ENCODE measurements around the gene UBR2.

UBR2 gene

DNA sequence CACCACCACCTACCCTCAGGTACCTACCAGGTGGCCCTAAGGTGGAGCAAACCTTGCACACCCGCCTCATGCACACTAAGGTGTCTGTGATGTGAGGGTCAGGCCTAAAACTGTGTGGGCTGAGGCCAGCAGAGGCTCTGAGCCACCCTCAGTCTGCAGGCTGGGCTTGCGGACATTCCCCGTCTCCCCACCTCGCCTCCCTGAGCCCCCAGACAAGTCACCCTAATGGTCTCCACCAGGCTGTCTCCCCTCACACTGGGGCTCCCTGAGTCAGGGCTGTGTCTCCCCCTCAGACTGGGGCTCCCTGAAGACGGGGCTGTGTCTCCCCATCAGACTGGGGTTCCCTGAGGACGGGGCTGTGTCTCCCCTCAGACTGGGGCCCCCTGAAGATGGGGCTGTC lies 146.0 kb downstream of the UBR2 start:
- H3K4me3 ChIP-seq (ENCODE audit: low read depth, low read length): no peak overlapping the region
- TF ChIP-seq, protein P1, sequence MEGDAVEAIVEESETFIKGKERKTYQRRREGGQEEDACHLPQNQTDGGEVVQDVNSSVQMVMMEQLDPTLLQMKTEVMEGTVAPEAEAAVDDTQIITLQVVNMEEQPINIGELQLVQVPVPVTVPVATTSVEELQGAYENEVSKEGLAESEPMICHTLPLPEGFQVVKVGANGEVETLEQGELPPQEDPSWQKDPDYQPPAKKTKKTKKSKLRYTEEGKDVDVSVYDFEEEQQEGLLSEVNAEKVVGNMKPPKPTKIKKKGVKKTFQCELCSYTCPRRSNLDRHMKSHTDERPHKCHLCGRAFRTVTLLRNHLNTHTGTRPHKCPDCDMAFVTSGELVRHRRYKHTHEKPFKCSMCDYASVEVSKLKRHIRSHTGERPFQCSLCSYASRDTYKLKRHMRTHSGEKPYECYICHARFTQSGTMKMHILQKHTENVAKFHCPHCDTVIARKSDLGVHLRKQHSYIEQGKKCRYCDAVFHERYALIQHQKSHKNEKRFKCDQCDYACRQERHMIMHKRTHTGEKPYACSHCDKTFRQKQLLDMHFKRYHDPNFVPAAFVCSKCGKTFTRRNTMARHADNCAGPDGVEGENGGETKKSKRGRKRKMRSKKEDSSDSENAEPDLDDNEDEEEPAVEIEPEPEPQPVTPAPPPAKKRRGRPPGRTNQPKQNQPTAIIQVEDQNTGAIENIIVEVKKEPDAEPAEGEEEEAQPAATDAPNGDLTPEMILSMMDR (conservative IDR thresholded peaks at IDR 0.05; ENCODE audit: low read depth, low read length): no peak
- DNase-seq (ENCODE audit: low read depth): no peak

DNA sequence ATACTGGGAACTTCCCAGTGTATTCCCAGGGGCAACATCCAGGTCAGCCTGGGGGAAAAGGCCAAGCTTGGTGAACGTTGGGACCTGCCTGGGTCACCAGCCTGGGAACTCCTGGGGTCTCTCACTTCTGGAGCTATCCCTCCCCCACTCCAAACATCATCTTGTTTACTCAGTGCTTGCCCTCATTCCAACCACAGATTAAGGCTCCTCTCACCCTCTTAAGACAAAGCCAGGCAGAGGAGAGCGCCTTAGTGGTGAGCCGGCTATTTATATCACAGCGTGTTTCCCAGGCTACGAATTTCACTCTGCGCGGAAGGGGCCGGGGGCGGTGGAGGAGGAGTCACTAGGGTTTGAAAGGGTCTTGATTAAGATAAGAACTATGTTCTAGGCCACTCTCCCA lies 146.5 kb downstream of the UBR2 start:
- TF ChIP-seq, protein P1 (conservative IDR thresholded peaks at IDR 0.05; ENCODE audit: low read depth, low read length): no peak
- no peak overlapping the region for H3K4me3 ChIP-seq (ENCODE audit: low read depth, low read length)
- peak; percentile 85 for DNase-seq (ENCODE audit: low read depth)

DNA sequence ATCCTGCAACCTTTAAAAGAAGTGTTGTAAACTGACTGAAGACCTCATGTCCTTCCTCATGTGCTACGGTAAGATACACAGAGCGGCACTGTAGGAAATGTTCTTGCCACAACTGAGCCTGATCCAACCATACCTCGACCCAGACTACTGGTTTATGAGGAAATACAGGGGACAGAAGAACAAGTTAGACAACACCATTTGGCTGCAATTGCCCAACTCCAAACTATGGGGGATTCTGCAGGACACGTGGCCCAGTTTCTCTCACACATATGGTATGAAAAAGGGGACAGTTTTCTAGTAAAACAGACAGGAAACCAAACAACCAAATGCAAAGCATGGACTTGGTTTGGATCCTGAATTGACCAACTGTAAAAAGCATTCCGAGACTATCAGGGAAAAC lies 148.1 kb downstream of the UBR2 start:
- TF ChIP-seq, protein P1 (conservative IDR thresholded peaks at IDR 0.05; ENCODE audit: low read depth, low read length): no peak
- H3K4me3 ChIP-seq (ENCODE audit: low read depth, low read length): no peak overlapping the region
- DNase-seq (ENCODE audit: low read depth): no peak

DNA sequence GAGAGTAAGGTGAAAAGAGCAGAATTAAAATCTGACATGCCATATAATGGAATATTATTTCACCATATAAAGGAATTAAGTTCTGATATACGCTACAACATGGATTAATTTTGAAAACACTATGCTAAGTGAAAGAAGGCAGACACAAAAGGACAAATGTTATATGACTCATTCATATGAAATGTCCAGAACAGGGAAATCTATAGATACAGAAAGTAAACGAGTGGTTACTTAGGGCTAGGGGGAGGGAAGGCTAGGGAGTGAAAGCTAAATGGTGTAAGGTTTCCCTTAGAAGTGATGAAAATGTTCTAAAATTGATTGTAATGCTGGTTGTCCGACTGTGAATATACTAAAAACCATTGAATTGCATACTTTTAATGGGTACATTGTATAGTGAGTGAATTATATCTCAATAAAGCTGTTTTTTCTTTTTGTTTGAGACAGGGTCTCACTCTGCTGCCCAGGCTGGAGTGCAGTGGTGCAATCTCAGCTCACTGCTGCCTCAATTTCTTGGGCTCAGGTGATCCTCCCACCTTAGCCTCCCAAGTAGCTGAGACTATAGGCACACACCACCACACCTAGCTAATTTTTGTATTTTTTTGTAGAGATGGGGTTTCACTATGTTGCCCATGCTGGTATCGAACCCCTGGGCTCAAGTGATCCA lies 150.4 kb downstream of the UBR2 start:
- no peak overlapping the region for H3K4me3 ChIP-seq (ENCODE audit: low read depth, low read length)
- peak; percentile 91 for DNase-seq (ENCODE audit: low read depth)
- TF ChIP-seq, protein P1 (conservative IDR thresholded peaks at IDR 0.05; ENCODE audit: low read depth, low read length): no peak

DNA sequence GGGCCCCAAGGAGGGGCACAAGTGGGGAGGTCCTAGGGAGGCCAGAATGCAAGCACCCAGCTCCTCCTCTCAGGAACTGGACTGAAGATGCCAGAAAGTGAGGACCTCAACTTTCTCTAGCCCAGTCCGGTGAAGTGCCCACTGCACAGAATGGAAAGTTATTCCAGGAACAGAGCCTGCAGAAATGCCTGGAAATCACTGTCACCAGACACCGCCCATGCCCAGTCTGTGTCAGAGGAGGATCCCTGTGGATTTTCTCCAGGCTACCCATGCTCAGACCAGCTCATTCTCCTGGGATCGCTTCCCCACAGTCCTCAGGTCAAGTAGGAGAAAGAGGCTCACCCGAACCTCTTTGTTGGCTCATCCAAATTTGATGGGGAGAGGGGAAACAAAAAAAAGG lies 152.0 kb downstream of the UBR2 start:
- TF ChIP-seq, protein P1 (conservative IDR thresholded peaks at IDR 0.05; ENCODE audit: low read depth, low read length): no peak
- H3K4me3 ChIP-seq (ENCODE audit: low read depth, low read length): no peak overlapping the region
- no peak for DNase-seq (ENCODE audit: low read depth)

DNA sequence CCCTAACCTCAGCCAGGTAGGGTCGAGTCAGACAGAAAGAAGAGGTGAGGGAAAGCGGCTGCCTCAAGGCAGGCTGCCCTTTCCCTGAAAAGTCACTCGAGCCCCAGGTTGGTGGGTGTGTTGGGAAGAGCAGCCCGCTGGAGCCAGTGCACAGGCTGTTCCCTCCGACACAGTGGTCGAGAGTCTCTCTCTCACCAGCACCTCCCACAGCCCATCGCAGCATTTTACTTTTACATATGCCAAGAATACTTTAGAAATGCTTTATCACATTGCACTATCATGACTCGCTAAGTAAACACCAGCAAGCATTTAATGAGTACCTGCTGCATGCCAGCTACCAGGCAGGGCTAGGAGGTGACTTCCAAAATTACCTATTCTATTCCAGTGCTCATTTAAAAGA lies 156.9 kb downstream of the UBR2 start:
- no peak overlapping the region for H3K4me3 ChIP-seq (ENCODE audit: low read depth, low read length)
- DNase-seq (ENCODE audit: low read depth): peak; percentile 72
- TF ChIP-seq, protein P1 (conservative IDR thresholded peaks at IDR 0.05; ENCODE audit: low read depth, low read length): peak; percentile 21

DNA sequence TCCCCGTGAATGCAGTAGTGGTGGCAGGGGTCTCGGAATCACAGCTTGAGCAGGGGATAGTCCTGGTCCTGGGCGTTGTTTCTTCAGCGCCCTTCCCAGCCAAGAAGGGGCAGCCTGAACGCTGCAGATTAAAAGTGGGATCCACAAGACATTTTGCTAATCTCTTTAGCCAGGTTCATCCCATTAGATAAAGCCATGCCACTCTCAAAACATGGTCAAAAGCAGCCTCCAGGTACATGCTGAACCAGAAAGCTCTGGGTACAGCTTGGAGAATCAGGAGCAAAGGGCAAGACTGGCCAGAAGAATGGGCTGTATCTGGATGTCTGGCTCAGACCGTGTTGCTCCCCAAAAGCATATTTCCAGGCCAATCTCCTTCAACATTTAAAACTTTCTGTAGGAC lies 158.7 kb downstream of the UBR2 start, which contains the start of gene PRPH2:
Gene PRPH2 (minus strand): TSS at position 101 of the 400 bp plus-strand sequence. CDS start 263 bp downstream, outside the sequence.
- TF ChIP-seq, protein P1 (conservative IDR thresholded peaks at IDR 0.05; ENCODE audit: low read depth, low read length): no peak
- H3K4me3 ChIP-seq (ENCODE audit: low read depth, low read length): no peak within 1 kb of the TSS
- no peak for DNase-seq (ENCODE audit: low read depth)

Data from choroid plexus epithelial cell (primary cell).